Hepatocyte (in vitro differentiated cells): ENCODE measurements around the gene TCFL5. TPM values are rescaled to one million over a fixed set of nuclear protein-coding genes. Genes with fewer than 3 reads are reported as not detected.

Experiments
- DNase-seq: peaks from one replicate; pipeline ENCODE4 v3.0.0-alpha.2; 2016; ENCODE audit warnings: low spot score
- H2AFZ ChIP-seq: fragments of 200-600 bp; sonication (generic); 2 replicates; pipeline ENCODE4 v1.6.0; 2016; ENCODE audit warnings: antibody characterized with exemption, mild to moderate bottlenecking
- H3K27ac ChIP-seq: fragments of 200-600 bp; sonication (generic); 2 replicates; pipeline ENCODE4 v1.5.1; 2016; ENCODE audit warnings: mild to moderate bottlenecking
- H3K27me3 ChIP-seq: fragments of 200-600 bp; sonication (generic); 2 replicates; pipeline ENCODE4 v1.6.1; 2016
- H3K36me3 ChIP-seq: fragments of 200-600 bp; sonication (generic); replicated peaks from 2 replicates; pipeline ENCODE4 v1.5.1; 2016; ENCODE audit warnings: low read depth; ENCODE audit not compliant: insufficient read depth
- H3K4me1 ChIP-seq: fragments of 200-600 bp; sonication (generic); 2 replicates; pipeline ENCODE4 v1.5.1; 2016; ENCODE audit warnings: mild to moderate bottlenecking, moderate library complexity; ENCODE audit not compliant: insufficient read depth
- H3K4me2 ChIP-seq: fragments of 200-600 bp; sonication (generic); 2 replicates; pipeline ENCODE4 v1.6.0; 2016
- H3K4me3 ChIP-seq: fragments of 200-600 bp; sonication (generic); 2 replicates; pipeline ENCODE4 v1.5.1; 2016; ENCODE audit warnings: mild to moderate bottlenecking
- H3K79me2 ChIP-seq: fragments of 200-600 bp; sonication (generic); 2 replicates; pipeline ENCODE4 v1.6.0; 2017; ENCODE audit warnings: mild to moderate bottlenecking
- H3K9me2 ChIP-seq: fragments of 200-600 bp; sonication (generic); replicated peaks from 2 replicates; pipeline ENCODE4 v1.6.0; 2017; ENCODE audit warnings: mild to moderate bottlenecking; ENCODE audit not compliant: insufficient read depth
- H3K9me3 ChIP-seq: fragments of 200-600 bp; sonication (generic); 2 replicates; pipeline ENCODE4 v1.5.1; 2016; ENCODE audit warnings: low read depth, mild to moderate bottlenecking
- H4K20me1 ChIP-seq: fragments of 200-600 bp; sonication (generic); 2 replicates; pipeline ENCODE4 v1.6.0; 2016; ENCODE audit warnings: mild to moderate bottlenecking; ENCODE audit not compliant: insufficient read depth, poor library complexity, severe bottlenecking
- CTCF ChIP-seq: fragments of 200-600 bp; sonication (generic); IDR thresholded peaks from 2 replicates; pipeline ENCODE4 v1.5.1; 2016; ENCODE audit warnings: antibody characterized with exemption, mild to moderate bottlenecking; ENCODE audit not compliant: poor library complexity
- EZH2 ChIP-seq: fragments of 200-600 bp; sonication (generic); IDR thresholded peaks from 2 replicates; pipeline ENCODE4 v1.6.1; 2016; ENCODE audit warnings: antibody characterized with exemption, mild to moderate bottlenecking, borderline replicate concordance
- EZH2phosphoT487 ChIP-seq: fragments of 200-600 bp; sonication (generic); IDR thresholded peaks from one replicate; pipeline ENCODE4 v1.6.1; 2018; ENCODE audit warnings: antibody characterized with exemption, mild to moderate bottlenecking, low read depth, moderate library complexity; ENCODE audit not compliant: unreplicated experiment, severe bottlenecking
- WGBS: methylation state at CpG from one replicate; pipeline ENCODE4 v1.1.6; 2016; ENCODE audit warnings: low lambda C conversion rate; ENCODE audit errors: missing lambda C conversion rate; 5-methylcytosine and 5-hydroxymethylcytosine counted together
- polyA plus RNA-seq: library from polyadenylated mRNA; unstranded; fragments of >200 nt; fragmentation: Nextera tagmentation; extraction: Ambion mirVana; gene quantifications from 2 replicates; pipeline ENCODE4 v1.2.1, GENCODE V29; 2016
- total RNA-seq: library from RNA; depleted of rRNA; stranded (reverse); fragments of >200 nt; gene quantifications from 2 replicates; pipeline ENCODE4 v1.2.3, GENCODE V29; 2014

The TCFL5 gene
- total and polyA plus RNA-seq, 2 experiments from 2014 or later = 8.5 to 9.5 TPM

- Histone ChIP-seq H4K20me1 (peaks cover 36% of the 10 kb centered on the region), H3K4me2 (no peak overlapping the region), H2AFZ (no peak overlapping the region), H3K4me1 (peaks cover 12% of the 10 kb centered on the region), H3K4me3 (no peak overlapping the region), H3K9me2 (no peaks in the 10 kb centered on the region), H3K36me3 (no peaks in the 10 kb centered on the region), H3K27me3 (no peaks in the 10 kb centered on the region), H3K27ac (no peak overlapping the region), H3K9me3 (no peaks in the 10 kb centered on the region), H3K79me2 (peaks cover 29% of the 10 kb centered on the region)
- no peak for DNase-seq
- TF ChIP-seq CTCF (no peak), EZH2 (no peak), EZH2phosphoT487 (no peak)
- WGBS = 96% methylated on average over 22 of the region's 24 CpGs
Measured at GRCh38 chr20:62809530-62810428, 51.8 kb downstream of the TCFL5 start.

GRCh38 chr20:62808211-62808865, 53.3 kb downstream of the TCFL5 start:
- 52% methylated on average over 21 of the region's 21 CpGs for WGBS
- Histone ChIP-seq H3K4me1 (peaks cover 12% of the 10 kb centered on the region), H3K27me3 (no peaks in the 10 kb centered on the region), H4K20me1 (peaks cover 36% of the 10 kb centered on the region), H3K36me3 (no peaks in the 10 kb centered on the region), H3K9me3 (no peaks in the 10 kb centered on the region), H2AFZ (no peak overlapping the region), H3K9me2 (no peaks in the 10 kb centered on the region), H3K27ac (no peak overlapping the region), H3K4me3 (no peak overlapping the region), H3K79me2 (peaks cover 29% of the 10 kb centered on the region), H3K4me2 (no peak overlapping the region)
- peak; percentile 75 for DNase-seq
- TF ChIP-seq EZH2phosphoT487 = no peak
- TF ChIP-seq CTCF = peak; percentile 93

- TF ChIP-seq EZH2phosphoT487 (no peak), EZH2 (no peak), CTCF (no peak)
- H4K20me1 ChIP-seq = peaks cover 36% of the 10 kb centered on the region
- DNase-seq = no peak
- H3K36me3 ChIP-seq = no peaks in the 10 kb centered on the region
- no peak overlapping the region for H3K27ac ChIP-seq
- H3K4me1 ChIP-seq = peaks cover 12% of the 10 kb centered on the region
- peaks cover 29% of the 10 kb centered on the region for H3K79me2 ChIP-seq
- WGBS = 93% methylated on average over 22 of the region's 23 CpGs
- no peak overlapping the region for H2AFZ ChIP-seq
- H3K4me2 ChIP-seq = no peak overlapping the region
- no peaks in the 10 kb centered on the region for H3K9me2 ChIP-seq
- H3K4me3 ChIP-seq = no peak overlapping the region
- H3K27me3 ChIP-seq = no peaks in the 10 kb centered on the region
- H3K9me3 ChIP-seq = no peaks in the 10 kb centered on the region
Measured at GRCh38 chr20:62807444-62808210, 54.0 kb downstream of the TCFL5 start.
